HG03378 (cell line): ENCODE measurements around the gene CD247.

Source experiments
- ATAC-seq: cut with Tn5 transposase; IDR thresholded peaks from one replicate; pipeline ENCODE4 v1.9.1; 2021; ENCODE audit warnings: mild to moderate bottlenecking, moderate library complexity; ENCODE audit not compliant: unreplicated experiment

Gene CD247

DNA sequence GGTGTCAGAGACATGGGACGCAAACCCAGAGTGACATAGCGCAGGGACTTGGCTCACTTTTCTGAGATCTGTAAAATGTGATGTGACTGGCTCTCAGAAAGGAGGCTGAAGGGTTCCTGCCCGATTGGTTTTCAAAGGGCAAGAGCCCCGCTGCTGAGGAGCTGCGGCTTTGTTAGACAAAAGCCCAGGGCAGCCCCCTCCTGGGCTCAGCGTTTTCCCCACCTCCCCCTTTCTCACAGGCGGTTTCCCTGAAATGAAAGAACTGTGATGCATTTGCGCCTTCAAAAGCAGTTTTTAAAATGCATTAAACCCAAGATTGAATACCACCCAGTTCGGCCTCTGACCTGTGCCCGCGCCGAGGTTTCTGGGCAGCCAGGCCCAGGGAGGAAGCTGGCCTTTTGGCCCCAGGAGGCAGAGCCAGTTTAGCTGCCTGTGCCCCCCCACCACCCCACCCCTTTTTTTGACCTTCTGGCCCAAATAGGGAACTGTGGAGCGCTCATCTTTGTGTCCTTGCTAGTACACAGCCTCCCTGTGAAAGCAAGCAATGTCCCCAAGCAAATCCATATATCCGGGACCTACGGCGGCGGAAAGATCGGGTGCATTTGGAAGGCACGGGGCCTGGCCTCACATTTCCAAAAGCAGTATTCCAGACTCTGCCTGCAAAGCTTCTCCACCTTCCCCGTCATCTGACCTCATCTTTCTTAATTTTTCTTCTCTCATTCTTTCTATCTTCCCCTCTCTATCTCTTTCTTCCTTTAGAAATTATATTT, 28.6 kb downstream of the CD247 start:
- ATAC-seq: no peak

DNA sequence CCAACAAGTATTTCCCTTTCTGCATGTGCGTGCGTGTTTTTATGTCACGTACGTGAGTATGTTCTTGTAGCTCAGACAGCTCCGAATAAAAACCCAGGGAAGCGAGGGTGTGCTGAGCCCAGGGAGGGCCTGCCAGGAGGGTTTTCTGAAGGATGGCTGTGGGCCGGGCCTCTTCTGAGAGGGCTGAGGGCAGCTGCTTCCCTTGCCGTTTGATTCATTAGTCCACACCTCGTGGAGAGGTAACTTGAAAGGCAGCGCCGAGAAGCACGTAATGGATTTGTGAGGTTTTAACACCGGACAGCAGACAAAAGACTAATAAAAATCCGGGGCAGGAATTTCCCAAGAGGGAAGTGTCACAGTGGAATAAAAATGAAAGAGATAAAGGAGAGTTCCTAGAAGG, 29.5 kb downstream of the CD247 start:
- no peak for ATAC-seq

GRCh38 chr1:167487614-167488013, 30.7 kb downstream of the CD247 start:
- ATAC-seq: no peak

GRCh38 chr1:167486090-167486824, 32.1 kb downstream of the CD247 start:
- ATAC-seq: no peak

- no peak for ATAC-seq
These were observed 33.4 kb downstream of the CD247 start for GRCh38 chr1:167484726-167485502.

- ATAC-seq: no peak
These were observed 34.5 kb downstream of the CD247 start for GRCh38 chr1:167483790-167484189.

GRCh38 chr1:167482184-167482583, 36.1 kb downstream of the CD247 start:
- no peak for ATAC-seq

DNA sequence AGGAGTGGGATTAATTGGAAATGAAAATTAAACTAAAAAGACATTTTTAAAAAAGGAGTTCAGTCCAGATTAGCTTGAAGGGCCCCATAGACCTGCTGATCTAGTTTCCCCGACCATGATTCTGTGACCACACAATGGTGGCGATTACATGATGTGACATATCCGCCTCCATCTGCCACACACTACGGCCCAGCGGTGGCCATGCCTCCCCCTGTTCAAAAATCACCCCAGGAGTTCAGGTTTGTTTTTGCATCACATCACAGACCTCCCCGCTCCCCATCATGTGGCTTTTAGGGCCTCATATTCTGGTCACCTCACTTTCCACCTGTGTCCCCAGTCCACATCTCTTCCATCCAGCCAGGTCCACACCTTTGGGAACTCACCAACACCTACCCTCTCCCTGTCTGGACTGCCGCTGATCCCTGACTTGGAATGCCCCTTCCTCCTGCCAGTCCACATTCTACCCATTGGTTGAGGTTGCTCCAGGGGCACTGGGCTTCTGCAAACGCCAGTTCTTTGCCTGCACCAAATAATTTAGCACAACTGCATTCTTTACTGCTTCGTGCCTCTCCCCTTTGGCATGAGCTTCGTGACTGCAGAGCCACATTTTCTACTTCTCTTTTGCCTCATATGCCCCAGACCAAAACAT, 38.9 kb downstream of the CD247 start:
- no peak for ATAC-seq

- no peak for ATAC-seq
These were observed 40.3 kb downstream of the CD247 start for GRCh38 chr1:167477986-167478385.

GRCh38 chr1:167476061-167476460, 42.3 kb downstream of the CD247 start:
- ATAC-seq: no peak

DNA sequence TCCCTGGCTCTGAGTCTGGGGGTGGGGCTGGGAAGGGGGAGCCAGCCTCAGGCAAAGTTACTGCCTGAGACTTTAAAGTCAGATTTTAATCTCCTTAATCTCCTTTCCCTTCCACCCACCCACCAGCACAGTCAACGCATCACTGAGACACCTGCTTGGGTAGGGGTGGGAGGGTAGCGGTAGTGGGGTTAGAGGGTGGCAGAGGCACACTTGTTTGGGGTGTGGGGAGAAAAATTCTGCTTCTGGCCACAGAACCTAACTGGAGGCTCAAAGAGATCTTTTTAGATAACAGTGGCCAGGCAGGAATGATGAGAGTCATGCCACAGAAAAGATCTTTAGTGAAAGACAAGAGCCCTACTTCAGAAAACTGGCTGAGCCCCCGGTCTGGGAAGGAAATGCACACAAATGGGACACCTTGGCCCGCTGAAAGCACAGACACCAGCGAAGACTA, 44.1 kb downstream of the CD247 start:
- no peak for ATAC-seq

- no peak for ATAC-seq
These were observed 44.6 kb downstream of the CD247 start for GRCh38 chr1:167473761-167474160.

- no peak for ATAC-seq
These were observed 45.4 kb downstream of the CD247 start for GRCh38 chr1:167472752-167473521.

- no peak for ATAC-seq
These were observed 46.8 kb downstream of the CD247 start for GRCh38 chr1:167471568-167471967.

- no peak for ATAC-seq
These were observed 48.9 kb downstream of the CD247 start for GRCh38 chr1:167469280-167469965.

GRCh38 chr1:167467752-167468151, 50.6 kb downstream of the CD247 start:
- ATAC-seq: no peak

GRCh38 chr1:167467126-167467710, 51.1 kb downstream of the CD247 start:
- ATAC-seq: no peak

DNA sequence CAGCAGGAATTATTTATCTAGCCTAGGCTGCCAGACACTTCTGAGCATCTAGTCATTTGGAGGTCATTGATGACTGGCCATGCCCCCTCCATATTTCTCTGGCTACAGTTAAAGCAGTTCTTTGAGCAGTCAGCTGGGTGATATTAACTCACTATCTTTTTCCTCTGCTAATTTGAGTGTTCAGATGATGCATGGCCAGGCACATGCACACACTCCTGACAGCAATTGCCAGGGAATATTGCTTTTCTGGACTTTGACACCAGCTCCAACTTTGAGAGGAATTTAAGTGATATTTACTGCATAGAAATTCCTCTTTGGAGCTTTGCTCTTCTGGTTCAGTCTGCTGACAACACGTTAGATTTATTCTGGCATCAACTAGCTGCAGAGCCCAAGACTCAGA, 52.6 kb downstream of the CD247 start:
- no peak for ATAC-seq

GRCh38 chr1:167465018-167465417, 53.3 kb downstream of the CD247 start:
- ATAC-seq: no peak
